Transverse colon (tissue), 3 donors: Measurements from ENCODE around the gene ILKAP.

Experiments used
- CTCF ChIP-seq, 5 experiments: fragments of 200-600 bp in 3 of 5; fragments of 450-650 bp in 2 of 5; sonication (generic) in 3 of 5; IDR thresholded peaks; 1 replicate in 2 of 5; 2 replicates in 3 of 5; pipeline ENCODE4 v1.5.1; 2016 to 2017; ENCODE audit warnings: antibody characterized with exemption in 5 of 5, inconsistent platforms in 3 of 5, mild to moderate bottlenecking in 2 of 5, moderate library complexity in 1 of 5
- POLR2A ChIP-seq: fragments of 450-650 bp; IDR thresholded peaks from one replicate; pipeline ENCODE4 v1.6.1; 2016; ENCODE audit warnings: antibody characterized with exemption, mild to moderate bottlenecking, moderate library complexity

GRCh38 chr2:238168196-238169047 lies 35.1 kb downstream of the ILKAP start:
- TF ChIP-seq POLR2A: no peak
- no peak for TF ChIP-seq CTCF (IDR thresholded peaks at IDR 0.05)
